ENCODE results near the gene IRF9. TPM values are rescaled to one million over a fixed set of nuclear protein-coding genes. Genes with fewer than 3 reads are reported as not detected.

Gene IRF9
- total and polyA plus RNA-seq, 2 of the 13 experiments (the other 11 are each of a cell fraction or from before 2014, with no cell fraction given), result 14.9 to 49.7 TPM

GRCh38 chr14:24119691-24120090 lies 41.4 kb upstream of the IRF9 start:
- ATAC-seq, result no peak
- DNase-seq (ENCODE audit: low spot score), result no peak
- intact Hi-C loops (cut with micrococcal nuclease; ENCODE audit: unreplicated experiment), result loop anchor here (10.0 kb wide), 2 partner anchors 815 to 1025 kb away; partner anchors contain the start of genes ACIN1, BCL2L2, C14orf119 and PPP1R3E
- no peak for TF ChIP-seq POGZ (CRISPR knock-in tag; IDR thresholded peaks at IDR 0.05)
- 0 out of 2 replicates have a peak, but pooled peaks have one; percentile 28 for TF ChIP-seq SNAPC5 (CRISPR knock-in tag; IDR thresholded peaks at IDR 0.05; ENCODE audit: borderline replicate concordance)
- no peaks in the 10 kb centered on the region for H4K20me1 ChIP-seq (ENCODE audit: insufficient read depth, low read length)
- in situ Hi-C loops (cut with HindIII; ENCODE audit: extremely low pct_ligation_motif_present, low pct_unique_long_range_greater_than_20kb), result loop anchor here (25.0 kb wide), 1 partner anchor 1532 kb away; the partner anchor contains the start of genes ABHD4 and DAD1
- H3K27ac ChIP-seq (ENCODE audit: extremely low read length, insufficient read depth, low read length), result no peak overlapping the region
- POLR2A ChIA-PET, result interaction anchor here (1.3 to 15.5 kb wide), 5 partner anchors 14 to 151 kb away, joined by 3 to 977 read pairs (median 279); partner anchors contain the start of genes EMC9, FITM1, IRF9 and PCK2
- H3K27me3 ChIP-seq (ENCODE audit: control insufficient read depth in 1 of 2, insufficient read depth in 2 of 2, low read length in 2 of 2), result no peaks in the 10 kb centered on the region; a peak in 1 of 5 replicates
- H3K9me3 ChIP-seq (ENCODE audit: low read length), result no peaks in the 10 kb centered on the region
- no peak overlapping the region for H3K9ac ChIP-seq (ENCODE audit: insufficient read depth, low read depth, low read length)
- CTCF ChIA-PET (ENCODE audit: low intra/inter-chr PET ratio, low total read pairs), result no interaction called here
- H2AFZ ChIP-seq (ENCODE audit: low read length), result no peak overlapping the region
- no peak overlapping the region for H3K4me3 ChIP-seq (replicated peaks in 1 of 3; ENCODE audit: insufficient read depth in 1 of 3, low read depth in 2 of 3, low read length in 3 of 3)
- peaks cover 24% of the 10 kb centered on the region for H3K4me1 ChIP-seq (ENCODE audit: insufficient read depth, low read length)
- H3K36me3 ChIP-seq (replicated peaks in 1 of 2; ENCODE audit: control insufficient read depth in 1 of 2, insufficient read depth in 2 of 2, low read length in 2 of 2), result peaks cover 66 to 75% of the 10 kb centered on the region in 2 experiments
- WGBS (ENCODE audit: low lambda C conversion rate), result 97% methylated on average over 6 of the region's 6 CpGs
- BruUV-seq (replicated peaks), result no TSS peak
- no peak overlapping the region for H3K4me2 ChIP-seq (ENCODE audit: low read depth, low read length)
- peaks cover 33% of the 10 kb centered on the region for H3K79me2 ChIP-seq (ENCODE audit: insufficient read depth, low read length)
- FAIRE-seq, result no peak

GRCh38 chr14:24121210-24121609 lies 39.9 kb upstream of the IRF9 start:
- no peak overlapping the region for H3K9ac ChIP-seq (ENCODE audit: insufficient read depth, low read depth, low read length)
- H3K9me3 ChIP-seq (ENCODE audit: low read length), result no peaks in the 10 kb centered on the region
- no peaks in the 10 kb centered on the region for H4K20me1 ChIP-seq (ENCODE audit: insufficient read depth, low read length)
- H3K4me3 ChIP-seq (replicated peaks in 1 of 3; ENCODE audit: insufficient read depth in 1 of 3, low read depth in 2 of 3, low read length in 3 of 3), result no peak overlapping the region
- no peak overlapping the region for H3K4me2 ChIP-seq (ENCODE audit: low read depth, low read length)
- 96% methylated on average over 8 of the region's 8 CpGs for WGBS (ENCODE audit: low lambda C conversion rate)
- intact Hi-C loops (cut with micrococcal nuclease; ENCODE audit: unreplicated experiment) (no loop called here), in situ Hi-C loops (cut with HindIII; ENCODE audit: extremely low pct_ligation_motif_present, low pct_unique_long_range_greater_than_20kb) (loop anchor here (25.0 kb wide), 1 partner anchor 1534 kb away; the partner anchor contains the start of genes ABHD4 and DAD1)
- ChIA-PET CTCF (ENCODE audit: low intra/inter-chr PET ratio, low total read pairs) (no interaction called here), POLR2A (interaction anchor here (10.3 to 15.5 kb wide), 2 partner anchors 12 to 26 kb away, joined by 279 to 977 read pairs; partner anchors contain the start of genes EMC9, FITM1, PSME1 and PSME2)
- peaks cover 22% of the 10 kb centered on the region for H3K79me2 ChIP-seq (ENCODE audit: insufficient read depth, low read length)
- FAIRE-seq, result no peak
- no peaks in the 10 kb centered on the region for H3K27me3 ChIP-seq (ENCODE audit: control insufficient read depth in 1 of 2, insufficient read depth in 2 of 2, low read length in 2 of 2)
- no peak overlapping the region for H2AFZ ChIP-seq (ENCODE audit: low read length)
- no peak for ATAC-seq
- DNase-seq (ENCODE audit: low spot score), result no peak
- H3K27ac ChIP-seq (ENCODE audit: extremely low read length, insufficient read depth, low read length), result no peak overlapping the region
- H3K36me3 ChIP-seq (replicated peaks in 1 of 2; ENCODE audit: control insufficient read depth in 1 of 2, insufficient read depth in 2 of 2, low read length in 2 of 2), result peaks cover 66 to 74% of the 10 kb centered on the region in 2 experiments
- peaks cover 17% of the 10 kb centered on the region for H3K4me1 ChIP-seq (ENCODE audit: insufficient read depth, low read length)
- no TSS peak for BruUV-seq (replicated peaks)
- TF ChIP-seq ZNF788 (CRISPR knock-in tag; IDR thresholded peaks at IDR 0.05; ENCODE audit: borderline replicate concordance) (no peak), CCAR2 (optimal IDR thresholded peaks at IDR 0.05; ENCODE audit: low read depth, low read length) (no peak), HOMEZ (CRISPR knock-in tag; IDR thresholded peaks at IDR 0.05; ENCODE audit: low read depth) (no peak), HMG20A (CRISPR knock-in tag; IDR thresholded peaks at IDR 0.05; ENCODE audit: borderline replicate concordance) (no peak), HOXA3 (CRISPR knock-in tag; IDR thresholded peaks at IDR 0.05) (0 out of 2 replicates have a peak, but pooled peaks have one; percentile 13), WIZ (CRISPR knock-in tag; IDR thresholded peaks at IDR 0.05) (0 out of 2 replicates have a peak, but pooled peaks have one; percentile 61), RBFOX2 (IDR thresholded peaks at IDR 0.05; ENCODE audit: low read depth, low read length) (0 out of 2 replicates have a peak, but pooled peaks have one; percentile 25), CREM (IDR thresholded peaks at IDR 0.05) (no peak), CREM (CRISPR knock-in tag; IDR thresholded peaks at IDR 0.05) (peak; percentile 47; the same call in 1 of the 2 replicates), PTBP1 (IDR thresholded peaks at IDR 0.05; ENCODE audit: low read depth, low read length, poor library complexity, severe bottlenecking) (no peak), ZBTB2 (CRISPR knock-in tag; IDR thresholded peaks at IDR 0.05; ENCODE audit: low read depth) (no peak), NR3C1 (CRISPR knock-in tag; IDR thresholded peaks at IDR 0.05) (peak; percentile 38; the same call in 1 of the 2 replicates)

Measured in HepG2 (cell line).